Smooth muscle cell (in vitro differentiated cells): ENCODE data around the gene NEDD4. TPM values are rescaled to one million over a fixed set of nuclear protein-coding genes. Genes with fewer than 3 reads are reported as not detected.

ENCODE experiments used
- DNase-seq: peaks from one replicate; lab custom pipeline; 2025; ENCODE audit not compliant: unreplicated experiment; lab: John Stamatoyannopoulos, UW
- H2AFZ ChIP-seq: fragments of 200-600 bp; sonication (generic); 2 replicates; pipeline ENCODE4 v1.6.0; 2016; ENCODE audit warnings: antibody characterized with exemption, low read depth, mild to moderate bottlenecking
- H3F3A ChIP-seq: fragments of 200-600 bp; sonication (generic); 2 replicates; pipeline ENCODE4 v1.6.0; 2017; ENCODE audit warnings: antibody characterized with exemption, low read depth
- H3K27ac ChIP-seq: fragments of 200-600 bp; sonication (generic); 2 replicates; pipeline ENCODE4 v1.5.1; 2016; ENCODE audit warnings: low read depth, mild to moderate bottlenecking
- H3K27me3 ChIP-seq: fragments of 200-600 bp; sonication (generic); 2 replicates; pipeline ENCODE4 v1.6.1; 2016; ENCODE audit warnings: low read depth, mild to moderate bottlenecking
- H3K36me3 ChIP-seq: fragments of 200-600 bp; sonication (generic); 2 replicates; pipeline ENCODE4 v1.5.1; 2016; ENCODE audit warnings: low read depth
- H3K4me1 ChIP-seq: fragments of 200-600 bp; sonication (generic); 2 replicates; pipeline ENCODE4 v1.5.1; 2016; ENCODE audit warnings: low read depth
- H3K4me2 ChIP-seq: fragments of 200-600 bp; sonication (generic); 2 replicates; pipeline ENCODE4 v1.6.0; 2016; ENCODE audit warnings: mild to moderate bottlenecking
- H3K4me3 ChIP-seq: fragments of 200-600 bp; sonication (generic); 2 replicates; pipeline ENCODE4 v1.5.1; 2016; ENCODE audit warnings: mild to moderate bottlenecking
- H3K79me2 ChIP-seq: fragments of 200-600 bp; sonication (generic); 2 replicates; pipeline ENCODE4 v1.6.0; 2016; ENCODE audit warnings: low read depth, mild to moderate bottlenecking
- H3K9ac ChIP-seq: fragments of 200-600 bp; sonication (generic); 2 replicates; pipeline ENCODE4 v1.6.0; 2016; ENCODE audit warnings: low read depth
- H3K9me3 ChIP-seq: fragments of 200-600 bp; sonication (generic); replicated peaks from 2 replicates; pipeline ENCODE4 v1.5.1; 2016; ENCODE audit warnings: low read depth
- H4K20me1 ChIP-seq: fragments of 200-600 bp; sonication (generic); 2 replicates; pipeline ENCODE4 v1.6.0; 2016; ENCODE audit warnings: low read depth
- WGBS: methylation state at CpG from one replicate; pipeline ENCODE4 v1.1.7; 2016; ENCODE audit warnings: low lambda C conversion rate; 5-methylcytosine and 5-hydroxymethylcytosine counted together
- polyA plus RNA-seq: library from polyadenylated mRNA; unstranded; fragments of >200 nt; fragmentation: Nextera tagmentation; extraction: Ambion mirVana; gene quantifications from 2 replicates; pipeline ENCODE4 v1.2.1, GENCODE V29; 2016
- small RNA-seq: library from RNA; depleted of rRNA; stranded (forward); fragments of <200 nt; gene quantifications from one replicate; pipeline ENCODE3, GENCODE V24; 2014
- total RNA-seq: library from RNA; depleted of rRNA; stranded (reverse); fragments of >200 nt; gene quantifications from 2 replicates; pipeline ENCODE4 v1.2.3, GENCODE V29; 2014
- TF ChIP-seq, protein P1 (sequence below): fragments of 200-600 bp; sonication (generic); IDR thresholded peaks from 2 replicates; pipeline ENCODE4 v1.5.1; 2017; ENCODE audit warnings: borderline replicate concordance, mild to moderate bottlenecking, antibody characterized with exemption; ENCODE audit not compliant: insufficient read depth, poor library complexity, severe bottlenecking

Gene NEDD4
- total and polyA plus RNA-seq, 2 experiments from 2014 or later = 6.6 to 34.5 TPM

DNA sequence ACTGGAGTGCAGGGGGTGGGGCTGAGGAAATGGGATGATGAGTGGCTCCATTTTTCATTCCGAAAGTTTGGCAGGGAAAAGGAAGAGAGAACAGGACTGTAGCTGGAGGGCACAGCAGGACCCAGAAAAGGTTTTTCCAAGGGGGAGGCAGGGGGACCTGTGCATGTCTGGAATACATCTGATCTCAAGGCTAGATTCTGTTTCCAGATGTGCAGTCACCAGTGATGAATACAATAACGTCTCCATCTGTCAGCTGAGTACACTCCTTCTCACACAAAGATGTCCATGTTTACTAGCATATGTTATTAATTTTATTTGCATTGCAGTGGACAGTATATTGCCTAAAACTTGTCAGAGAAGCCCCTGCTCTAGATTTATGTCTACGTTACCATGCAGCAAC is 210.5 kb downstream of the NEDD4 start:
- H3K9ac ChIP-seq = no peak overlapping the region
- H3K27me3 ChIP-seq = no peaks in the 10 kb centered on the region
- H3K4me3 ChIP-seq = no peak overlapping the region
- H3K4me2 ChIP-seq = no peak overlapping the region
- DNase-seq = no peak
- H3K9me3 ChIP-seq = no peaks in the 10 kb centered on the region
- TF ChIP-seq, protein P1, sequence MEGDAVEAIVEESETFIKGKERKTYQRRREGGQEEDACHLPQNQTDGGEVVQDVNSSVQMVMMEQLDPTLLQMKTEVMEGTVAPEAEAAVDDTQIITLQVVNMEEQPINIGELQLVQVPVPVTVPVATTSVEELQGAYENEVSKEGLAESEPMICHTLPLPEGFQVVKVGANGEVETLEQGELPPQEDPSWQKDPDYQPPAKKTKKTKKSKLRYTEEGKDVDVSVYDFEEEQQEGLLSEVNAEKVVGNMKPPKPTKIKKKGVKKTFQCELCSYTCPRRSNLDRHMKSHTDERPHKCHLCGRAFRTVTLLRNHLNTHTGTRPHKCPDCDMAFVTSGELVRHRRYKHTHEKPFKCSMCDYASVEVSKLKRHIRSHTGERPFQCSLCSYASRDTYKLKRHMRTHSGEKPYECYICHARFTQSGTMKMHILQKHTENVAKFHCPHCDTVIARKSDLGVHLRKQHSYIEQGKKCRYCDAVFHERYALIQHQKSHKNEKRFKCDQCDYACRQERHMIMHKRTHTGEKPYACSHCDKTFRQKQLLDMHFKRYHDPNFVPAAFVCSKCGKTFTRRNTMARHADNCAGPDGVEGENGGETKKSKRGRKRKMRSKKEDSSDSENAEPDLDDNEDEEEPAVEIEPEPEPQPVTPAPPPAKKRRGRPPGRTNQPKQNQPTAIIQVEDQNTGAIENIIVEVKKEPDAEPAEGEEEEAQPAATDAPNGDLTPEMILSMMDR = no peak
- no peak overlapping the region for H3K27ac ChIP-seq
- peaks cover 22% of the 10 kb centered on the region for H3K4me1 ChIP-seq
- no peaks in the 10 kb centered on the region for H3K36me3 ChIP-seq
- no peaks in the 10 kb centered on the region for H3K79me2 ChIP-seq
- no peak overlapping the region for H2AFZ ChIP-seq
- no peaks in the 10 kb centered on the region for H4K20me1 ChIP-seq
- peaks cover 7% of the 10 kb centered on the region for H3F3A ChIP-seq
- 57% methylated on average over 3 of the region's 3 CpGs for WGBS

DNA sequence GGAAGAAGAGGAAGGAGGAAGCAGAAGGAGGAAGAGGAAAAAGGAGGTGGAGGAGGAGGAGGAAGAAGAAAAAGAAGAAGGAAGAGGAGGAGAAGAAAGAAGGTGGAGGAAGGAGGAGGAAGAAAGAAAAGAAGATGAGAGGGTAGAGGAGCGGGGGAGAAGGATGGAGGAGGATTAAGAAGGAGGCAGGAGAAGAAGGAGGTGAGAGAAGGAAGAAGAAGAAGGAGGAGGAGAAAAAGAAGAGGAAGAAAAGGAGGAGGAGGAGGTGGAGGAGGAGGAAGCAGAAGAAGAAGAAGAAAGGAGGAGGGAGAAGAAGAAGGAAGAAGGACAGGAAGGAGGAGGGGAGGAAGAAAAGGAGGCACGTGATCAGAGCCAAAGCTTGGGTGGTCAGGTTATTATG is 213.1 kb downstream of the NEDD4 start:
- Histone ChIP-seq H3K27ac (no peak overlapping the region), H2AFZ (no peak overlapping the region), H3K36me3 (no peaks in the 10 kb centered on the region), H3K4me1 (peaks cover 9% of the 10 kb centered on the region), H3K9ac (no peak overlapping the region), H4K20me1 (no peaks in the 10 kb centered on the region), H3K79me2 (no peaks in the 10 kb centered on the region), H3K27me3 (peaks cover 3% of the 10 kb centered on the region), H3K4me2 (no peak overlapping the region), H3K4me3 (no peak overlapping the region), H3K9me3 (no peaks in the 10 kb centered on the region), H3F3A (peaks cover 7% of the 10 kb centered on the region)
- TF ChIP-seq, protein P1 = no peak
- DNase-seq = no peak
- 65% methylated on average over 2 of the region's 2 CpGs for WGBS

DNA sequence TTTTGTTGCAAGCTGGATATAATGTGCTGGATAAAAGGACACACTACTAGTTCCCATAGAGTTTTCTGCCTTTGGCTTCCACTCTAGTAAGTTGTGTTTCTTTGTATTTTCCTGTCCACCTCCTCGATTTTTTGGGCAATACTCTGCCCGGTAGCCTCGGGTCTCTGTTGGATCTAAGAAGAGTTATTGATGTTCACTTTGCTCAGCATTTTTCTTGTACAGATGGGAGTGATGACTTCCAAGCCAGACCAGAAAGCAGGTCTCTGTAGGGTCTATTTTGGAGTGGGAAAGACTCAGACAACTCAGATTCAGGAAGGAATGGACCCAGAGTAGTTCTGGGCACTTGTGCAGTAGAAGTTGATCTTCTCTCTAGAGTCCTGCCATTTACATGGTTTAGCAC is 214.5 kb downstream of the NEDD4 start:
- Histone ChIP-seq H2AFZ (no peak overlapping the region), H3K9me3 (no peaks in the 10 kb centered on the region), H3K9ac (no peak overlapping the region), H3K27me3 (peaks cover 3% of the 10 kb centered on the region), H3K36me3 (no peaks in the 10 kb centered on the region), H4K20me1 (no peaks in the 10 kb centered on the region), H3K4me3 (no peak overlapping the region), H3K27ac (no peak overlapping the region), H3K4me2 (no peak overlapping the region), H3K4me1 (peaks cover 10% of the 10 kb centered on the region), H3F3A (peaks cover 4% of the 10 kb centered on the region), H3K79me2 (no peaks in the 10 kb centered on the region)
- DNase-seq = no peak
- 85% methylated on average over 3 of the region's 3 CpGs for WGBS
- TF ChIP-seq, protein P1 = no peak

Small RNAs within 50 kb of the gene (small RNA-seq; reads per million reads assigned to genes)
- gene RN7SL568P = not detected
